ENCODE data around the gene ARL3.
"Not testable (repeated sequence)": the region's sequence is repeated elsewhere in the genome, so short reads cannot be mapped to it uniquely, and the experiment has no call there.

ARL3 gene

GRCh38 chr10:102701796-102702195 is 12.4 kb downstream of the ARL3 start:
- no peak for DNase-seq

GRCh38 chr10:102701272-102701671 is 12.9 kb downstream of the ARL3 start:
- no peak for DNase-seq

- no peak for DNase-seq
These were observed 15.3 kb downstream of the ARL3 start for GRCh38 chr10:102698894-102699293.

- no peak for DNase-seq
These were observed 17.5 kb downstream of the ARL3 start for GRCh38 chr10:102696736-102697135.

GRCh38 chr10:102695401-102695800 is 18.8 kb downstream of the ARL3 start:
- not testable (repeated sequence) for DNase-seq

GRCh38 chr10:102691285-102692066 is 22.7 kb downstream of the ARL3 start:
- no peak for DNase-seq

- DNase-seq = no peak
These were observed 30.5 kb downstream of the ARL3 start for GRCh38 chr10:102683736-102684135.

GRCh38 chr10:102682981-102683380 is 31.2 kb downstream of the ARL3 start:
- no peak for DNase-seq

- DNase-seq = no peak
These were observed 31.8 kb downstream of the ARL3 start for GRCh38 chr10:102682416-102682815.

- no peak for DNase-seq
These were observed 32.5 kb downstream of the ARL3 start for GRCh38 chr10:102681696-102682095.

GRCh38 chr10:102679596-102679995 is 34.6 kb downstream of the ARL3 start:
- DNase-seq = no peak

- DNase-seq = peak; percentile 53
These were observed 35.3 kb downstream of the ARL3 start for GRCh38 chr10:102678842-102679289.

GRCh38 chr10:102678068-102678400 is 36.2 kb downstream of the ARL3 start:
- DNase-seq = no peak

GRCh38 chr10:102677331-102678067 is 36.7 kb downstream of the ARL3 start:
- no peak for DNase-seq

- DNase-seq = no peak
These were observed 37.5 kb downstream of the ARL3 start for GRCh38 chr10:102676534-102677315.

- DNase-seq = peak; percentile 30
These were observed 38.3 kb downstream of the ARL3 start for GRCh38 chr10:102675666-102676533.

- DNase-seq = no peak
These were observed 39.1 kb downstream of the ARL3 start for GRCh38 chr10:102675011-102675665.

GRCh38 chr10:102674566-102674965 is 39.6 kb downstream of the ARL3 start:
- DNase-seq = no peak

GRCh38 chr10:102673819-102674511 is 40.2 kb downstream of the ARL3 start:
- DNase-seq = peak; percentile 57

- DNase-seq = peak; percentile 39
These were observed 40.9 kb downstream of the ARL3 start for GRCh38 chr10:102673236-102673818.

- DNase-seq = peak; percentile 52
These were observed 43.2 kb downstream of the ARL3 start for GRCh38 chr10:102670871-102671434.

All from NCI-H2227 treated with DMSO at 0.1 percent for 48 hours (cell line).